HG03095 (cell line): ENCODE measurements around the gene SLC15A2.
"Not testable (repeated sequence)": the region's sequence is repeated elsewhere in the genome, so short reads cannot be mapped to it uniquely, and the experiment has no call there.

ENCODE experiments used
- ATAC-seq: cut with Tn5 transposase; IDR thresholded peaks from one replicate; pipeline ENCODE4 v1.9.1; 2021; ENCODE audit warnings: moderate library complexity; ENCODE audit not compliant: unreplicated experiment

SLC15A2 gene

GRCh38 chr3:121918779-121919483 lies 24.7 kb downstream of the SLC15A2 start:
- no peak for ATAC-seq

- ATAC-seq: no peak
Observed at GRCh38 chr3:121924734-121925133, 30.5 kb downstream of the SLC15A2 start.

GRCh38 chr3:121926380-121926779 lies 32.2 kb downstream of the SLC15A2 start:
- no peak for ATAC-seq

- not testable (repeated sequence) for ATAC-seq
Observed at GRCh38 chr3:121938141-121938855, 44.1 kb downstream of the SLC15A2 start.

GRCh38 chr3:121941592-121941991 lies 47.4 kb downstream of the SLC15A2 start:
- no peak for ATAC-seq

GRCh38 chr3:121942116-121942786 lies 48.0 kb downstream of the SLC15A2 start:
- ATAC-seq: no peak

- ATAC-seq: no peak
Observed at GRCh38 chr3:121943431-121943830, 49.2 kb downstream of the SLC15A2 start.

GRCh38 chr3:121948641-121949040 lies 54.4 kb downstream of the SLC15A2 start:
- no peak for ATAC-seq

GRCh38 chr3:121951291-121951919 lies 57.2 kb downstream of the SLC15A2 start:
- ATAC-seq: no peak

- no peak for ATAC-seq
Observed at GRCh38 chr3:121956363-121956762, 62.2 kb downstream of the SLC15A2 start.

- ATAC-seq: no peak
Observed at GRCh38 chr3:121957674-121958415, 63.6 kb downstream of the SLC15A2 start.

GRCh38 chr3:121958801-121959200 lies 64.6 kb downstream of the SLC15A2 start:
- ATAC-seq: no peak

- ATAC-seq: no peak
Observed at GRCh38 chr3:121961283-121961682, 67.1 kb downstream of the SLC15A2 start.

- no peak for ATAC-seq
Observed at GRCh38 chr3:121962443-121962842, 68.2 kb downstream of the SLC15A2 start.

- no peak for ATAC-seq
Observed at GRCh38 chr3:121963608-121964007, 69.4 kb downstream of the SLC15A2 start.

- no peak for ATAC-seq
Observed at GRCh38 chr3:121969631-121970030, 75.4 kb downstream of the SLC15A2 start.

- ATAC-seq: no peak
Observed at GRCh38 chr3:121970047-121970446, 75.8 kb downstream of the SLC15A2 start.

GRCh38 chr3:121974601-121975111 lies 80.5 kb downstream of the SLC15A2 start:
- ATAC-seq: no peak

GRCh38 chr3:121975702-121976302 lies 81.6 kb downstream of the SLC15A2 start:
- ATAC-seq: no peak

- ATAC-seq: no peak
Observed at GRCh38 chr3:121976727-121977126, 82.5 kb downstream of the SLC15A2 start.
